WTC11 (cell line): ENCODE results near the gene KPNA4.

Experiments
- CBFB ChIP-seq: sonication (generic); formaldehyde crosslinking; IDR thresholded peaks from 2 replicates; pipeline ENCODE4 v1.8.1; 2022; ENCODE audit warnings: mild to moderate bottlenecking, low read depth, missing genetic modification reagents
- CREB1 ChIP-seq: sonication (generic); formaldehyde crosslinking; IDR thresholded peaks from 2 replicates; pipeline ENCODE4 v1.8.0; 2023; ENCODE audit warnings: mild to moderate bottlenecking, missing genetic modification reagents
- CTCF ChIP-seq: fragments of 200-600 bp; IDR thresholded peaks from 2 replicates; pipeline ENCODE4 v1.8.0; 2022; ENCODE audit warnings: antibody characterized with exemption
- E2F1 ChIP-seq: sonication (generic); formaldehyde crosslinking; IDR thresholded peaks from 2 replicates; pipeline ENCODE4 v1.8.0; 2022; ENCODE audit warnings: mild to moderate bottlenecking, missing genetic modification reagents
- MXD4 ChIP-seq: fragments of 250-450 bp; sonication (Bioruptor Pico); IDR thresholded peaks from 2 replicates; pipeline ENCODE4 v1.8.0; 2021; ENCODE audit warnings: mild to moderate bottlenecking, moderate library complexity, borderline replicate concordance
- NR1H2 ChIP-seq: sonication (generic); formaldehyde crosslinking; IDR thresholded peaks from 2 replicates; pipeline ENCODE4 v1.9.0; 2021; ENCODE audit warnings: mild to moderate bottlenecking, moderate library complexity, missing genetic modification reagents
- NR3C1 ChIP-seq: sonication (generic); formaldehyde crosslinking; conservative IDR thresholded peaks from 2 replicates; pipeline ENCODE4 v1.8.1; 2023; ENCODE audit warnings: low read depth, mild to moderate bottlenecking, missing genetic modification reagents
- PRDM15 ChIP-seq: sonication (generic); formaldehyde crosslinking; IDR thresholded peaks from 2 replicates; pipeline ENCODE4 v1.8.0; 2022; ENCODE audit warnings: missing genetic modification reagents
- SMAD3 ChIP-seq: sonication (generic); formaldehyde crosslinking; IDR thresholded peaks from 2 replicates; pipeline ENCODE4 v1.8.0; 2022; ENCODE audit warnings: missing genetic modification reagents, mild to moderate bottlenecking, borderline replicate concordance
- TP53 ChIP-seq: sonication (generic); formaldehyde crosslinking; IDR thresholded peaks from 2 replicates; pipeline ENCODE4 v1.8.1; 2023; ENCODE audit warnings: mild to moderate bottlenecking, missing genetic modification reagents
- ZNF671 ChIP-seq: fragments of 250-450 bp; sonication (Bioruptor Pico); IDR thresholded peaks from 2 replicates; pipeline ENCODE4 v1.8.0; 2021; ENCODE audit warnings: mild to moderate bottlenecking
- TF ChIP-seq, protein P1 (sequence below): sonication (generic); formaldehyde crosslinking; conservative IDR thresholded peaks from 2 replicates; pipeline ENCODE4 v1.8.1; 2022; ENCODE audit warnings: mild to moderate bottlenecking, missing genetic modification reagents
- TF ChIP-seq, protein P2 (sequence below): sonication (generic); formaldehyde crosslinking; IDR thresholded peaks from 2 replicates; pipeline ENCODE4 v1.8.0; 2022; ENCODE audit warnings: mild to moderate bottlenecking, missing genetic modification reagents

DNA sequence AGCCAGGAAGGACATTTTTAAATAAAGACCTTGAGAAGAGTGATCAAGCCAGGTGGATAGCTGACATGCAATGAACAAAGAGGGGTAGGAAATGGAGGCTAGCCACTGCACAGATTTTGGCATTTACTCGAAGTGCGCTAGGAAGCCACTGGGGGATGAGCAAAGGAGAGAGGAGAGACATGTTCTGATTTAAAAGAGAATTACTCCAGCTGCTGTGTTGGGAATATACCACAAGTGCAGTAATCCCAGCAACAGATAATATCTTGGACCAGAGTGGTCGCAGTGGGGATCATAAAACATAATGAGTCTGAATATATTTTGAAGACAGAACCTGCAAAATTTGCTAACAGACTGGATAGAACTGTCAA is 19.9 kb downstream of the KPNA4 start:
- TF ChIP-seq CTCF (no peak), SMAD3 (CRISPR knock-in tag) (no peak), CBFB (CRISPR knock-in tag) (no peak), MXD4 (CRISPR knock-in tag) (no peak), NR1H2 (CRISPR knock-in tag) (no peak), CREB1 (no peak), PRDM15 (CRISPR knock-in tag) (no peak), ZNF671 (CRISPR knock-in tag) (no peak), TP53 (CRISPR knock-in tag) (no peak), NR3C1 (no peak), E2F1 (CRISPR knock-in tag) (no peak)
- TF ChIP-seq, protein P1, sequence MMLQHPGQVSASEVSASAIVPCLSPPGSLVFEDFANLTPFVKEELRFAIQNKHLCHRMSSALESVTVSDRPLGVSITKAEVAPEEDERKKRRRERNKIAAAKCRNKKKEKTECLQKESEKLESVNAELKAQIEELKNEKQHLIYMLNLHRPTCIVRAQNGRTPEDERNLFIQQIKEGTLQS (CRISPR knock-in tag): no peak
- TF ChIP-seq, protein P2, sequence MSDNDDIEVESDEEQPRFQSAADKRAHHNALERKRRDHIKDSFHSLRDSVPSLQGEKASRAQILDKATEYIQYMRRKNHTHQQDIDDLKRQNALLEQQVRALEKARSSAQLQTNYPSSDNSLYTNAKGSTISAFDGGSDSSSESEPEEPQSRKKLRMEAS (CRISPR knock-in tag): no peak
